GM19452 (cell line): ENCODE results near the gene BRICD5.
A peak's percentile ranks its signal among the peaks of the same experiment; 100 is the strongest.
"Not testable (repeated sequence)": the region's sequence is repeated elsewhere in the genome, so short reads cannot be mapped to it uniquely, and the experiment has no call there.

ENCODE experiments used
- ATAC-seq: cut with Tn5 transposase; IDR thresholded peaks from one replicate; pipeline ENCODE4 v1.9.1; 2021; ENCODE audit not compliant: unreplicated experiment

BRICD5 gene

GRCh38 chr16:2210386-2211365 lies at the start of gene BRICD5:
TSS of gene BRICD5 (minus strand) at chr16:2210863. CDS start at chr16:2210833, 30 bp downstream.
- no peak for ATAC-seq

GRCh38 chr16:2260250-2260649 lies 49.6 kb upstream of the BRICD5 start:
- no peak for ATAC-seq

- not testable (repeated sequence) for ATAC-seq
Measured at GRCh38 chr16:2258530-2258929, 47.9 kb upstream of the BRICD5 start.

- ATAC-seq: no peak
Measured at GRCh38 chr16:2257726-2258125, 47.1 kb upstream of the BRICD5 start.

- ATAC-seq: no peak
Measured at GRCh38 chr16:2256531-2257140, 46.0 kb upstream of the BRICD5 start.

- ATAC-seq: no peak
Measured at GRCh38 chr16:2253293-2253692, 42.6 kb upstream of the BRICD5 start.

GRCh38 chr16:2252806-2253148 lies 42.1 kb upstream of the BRICD5 start:
- no peak for ATAC-seq

GRCh38 chr16:2251296-2252111 lies 40.8 kb upstream of the BRICD5 start, which contains the start of gene ECI1:
TSS of gene ECI1 (minus strand) at chr16:2251587. CDS start at chr16:2251566, 21 bp downstream.
- ATAC-seq: peak; percentile 80

- ATAC-seq: no peak
Measured at GRCh38 chr16:2250652-2251295, 40.1 kb upstream of the BRICD5 start.

- no peak for ATAC-seq
Measured at GRCh38 chr16:2246301-2246885, 35.7 kb upstream of the BRICD5 start.

- ATAC-seq: no peak
Measured at GRCh38 chr16:2244926-2245795, 34.5 kb upstream of the BRICD5 start.

GRCh38 chr16:2244301-2244700 lies 33.6 kb upstream of the BRICD5 start:
- ATAC-seq: no peak

GRCh38 chr16:2243781-2244180 lies 33.1 kb upstream of the BRICD5 start:
- no peak for ATAC-seq

GRCh38 chr16:2243031-2243528 lies 32.4 kb upstream of the BRICD5 start:
- no peak for ATAC-seq

- ATAC-seq: no peak
Measured at GRCh38 chr16:2242598-2242997, 31.9 kb upstream of the BRICD5 start.

GRCh38 chr16:2240331-2240730 lies 29.7 kb upstream of the BRICD5 start:
- ATAC-seq: not testable (repeated sequence)

GRCh38 chr16:2238838-2239675 lies 28.4 kb upstream of the BRICD5 start:
- ATAC-seq: no peak

GRCh38 chr16:2238150-2238837 lies 27.6 kb upstream of the BRICD5 start:
- no peak for ATAC-seq
